Fibroblast of mammary gland (primary cell): ENCODE measurements around the gene PIGQ.

Source experiments
- DNase-seq: peaks from one replicate; pipeline ENCODE4 v3.0.0-alpha.2; 2010; ENCODE audit warnings: low read depth
- H3K4me3 ChIP-seq: 2 replicates; pipeline ENCODE4 v1.5.1; 2011; ENCODE audit warnings: low read depth, mild to moderate bottlenecking, low read length, moderate library complexity; ENCODE audit not compliant: control insufficient read depth
- TF ChIP-seq, protein P1 (sequence below): conservative IDR thresholded peaks from 2 replicates; pipeline ENCODE4 v1.5.1; 2011; ENCODE audit warnings: low read depth, low read length, inconsistent platforms; ENCODE audit not compliant: control insufficient read depth, insufficient read depth

Gene PIGQ

DNA sequence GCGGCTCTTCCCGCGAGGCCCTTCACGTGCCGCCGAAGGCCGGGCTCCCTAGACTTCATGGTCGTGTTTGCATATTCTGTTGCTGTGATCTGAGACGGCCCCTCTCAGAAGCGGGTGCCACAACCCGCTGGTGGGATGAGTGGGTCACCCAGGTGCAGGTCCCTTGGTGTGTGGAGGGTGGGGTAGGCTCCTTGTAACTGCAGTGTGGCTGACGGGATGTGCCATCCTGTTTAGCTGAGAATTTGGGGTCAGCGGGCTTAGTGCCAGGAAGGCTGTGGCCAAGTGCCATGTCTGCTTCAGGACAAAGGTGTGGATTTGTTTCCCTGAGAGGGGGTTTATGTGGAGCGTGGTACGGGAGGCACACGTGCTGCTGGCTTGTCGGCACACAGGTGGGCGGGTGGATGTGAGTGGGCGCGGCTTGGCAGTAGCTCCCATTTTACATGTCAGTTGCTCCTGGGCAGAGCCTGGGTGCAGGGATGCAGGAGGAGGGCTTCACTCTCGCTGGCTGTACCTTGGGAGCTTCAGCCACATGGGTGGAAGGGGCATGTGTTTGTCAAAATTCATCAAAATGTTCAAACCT lies 51.8 kb downstream of the PIGQ start:
- no peak overlapping the region for H3K4me3 ChIP-seq
- TF ChIP-seq, protein P1, sequence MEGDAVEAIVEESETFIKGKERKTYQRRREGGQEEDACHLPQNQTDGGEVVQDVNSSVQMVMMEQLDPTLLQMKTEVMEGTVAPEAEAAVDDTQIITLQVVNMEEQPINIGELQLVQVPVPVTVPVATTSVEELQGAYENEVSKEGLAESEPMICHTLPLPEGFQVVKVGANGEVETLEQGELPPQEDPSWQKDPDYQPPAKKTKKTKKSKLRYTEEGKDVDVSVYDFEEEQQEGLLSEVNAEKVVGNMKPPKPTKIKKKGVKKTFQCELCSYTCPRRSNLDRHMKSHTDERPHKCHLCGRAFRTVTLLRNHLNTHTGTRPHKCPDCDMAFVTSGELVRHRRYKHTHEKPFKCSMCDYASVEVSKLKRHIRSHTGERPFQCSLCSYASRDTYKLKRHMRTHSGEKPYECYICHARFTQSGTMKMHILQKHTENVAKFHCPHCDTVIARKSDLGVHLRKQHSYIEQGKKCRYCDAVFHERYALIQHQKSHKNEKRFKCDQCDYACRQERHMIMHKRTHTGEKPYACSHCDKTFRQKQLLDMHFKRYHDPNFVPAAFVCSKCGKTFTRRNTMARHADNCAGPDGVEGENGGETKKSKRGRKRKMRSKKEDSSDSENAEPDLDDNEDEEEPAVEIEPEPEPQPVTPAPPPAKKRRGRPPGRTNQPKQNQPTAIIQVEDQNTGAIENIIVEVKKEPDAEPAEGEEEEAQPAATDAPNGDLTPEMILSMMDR, result no peak
- DNase-seq, result peak; percentile 33

DNA sequence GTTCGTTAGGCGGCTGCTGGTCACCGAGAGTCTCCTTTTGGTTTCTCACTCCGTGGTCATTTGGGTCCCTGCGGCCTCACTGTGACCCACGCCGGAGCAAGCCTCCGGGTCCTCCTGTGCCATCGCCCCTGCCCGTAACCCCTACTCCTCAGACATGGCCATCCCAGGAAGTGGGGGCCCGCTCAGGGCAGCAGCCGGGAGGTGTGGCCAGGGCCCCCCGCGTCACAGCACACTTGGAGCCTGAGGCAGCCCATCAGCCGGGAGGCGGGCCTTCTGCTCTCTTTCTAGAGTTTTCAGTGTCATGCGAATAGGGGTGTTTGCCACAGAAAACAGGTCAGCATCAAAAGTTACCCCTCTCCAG lies 53.1 kb downstream of the PIGQ start:
- H3K4me3 ChIP-seq, result no peak overlapping the region
- no peak for DNase-seq
- TF ChIP-seq, protein P1, result no peak

DNA sequence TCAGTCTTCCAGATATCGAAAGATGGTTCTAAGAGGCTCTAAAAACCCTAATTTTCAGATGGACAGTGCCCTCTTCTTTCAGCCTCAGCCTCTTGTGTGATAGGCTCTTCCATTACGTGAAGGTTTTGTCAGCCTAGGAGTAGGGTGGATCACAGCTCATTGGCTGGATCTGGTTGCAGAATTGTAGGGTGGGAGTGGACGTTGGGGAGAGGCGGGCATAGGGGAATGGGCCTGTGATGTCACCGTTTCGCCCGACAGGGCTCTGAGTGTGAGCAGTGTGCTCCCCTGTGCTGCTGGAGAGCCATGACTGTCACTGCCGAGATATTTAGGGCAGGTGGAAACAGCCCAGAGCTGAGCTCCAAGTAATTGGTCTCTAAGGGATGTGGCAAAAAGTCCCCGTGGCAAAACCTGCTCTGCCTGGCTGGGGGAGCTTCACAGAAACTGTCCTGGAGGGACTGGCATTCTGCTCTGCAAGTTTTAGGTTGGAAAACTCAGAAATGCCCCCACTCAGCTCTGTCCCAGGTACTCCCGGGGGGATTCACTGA lies 54.8 kb downstream of the PIGQ start:
- TF ChIP-seq, protein P1, result no peak
- H3K4me3 ChIP-seq, result no peak overlapping the region

GRCh38 chr16:625117-625976 lies 55.6 kb downstream of the PIGQ start:
- H3K4me3 ChIP-seq, result no peak overlapping the region
- TF ChIP-seq, protein P1, result no peak
- no peak for DNase-seq

More for the DNA sequence above, 54.8 kb downstream of the PIGQ start:
- no peak for DNase-seq

DNA sequence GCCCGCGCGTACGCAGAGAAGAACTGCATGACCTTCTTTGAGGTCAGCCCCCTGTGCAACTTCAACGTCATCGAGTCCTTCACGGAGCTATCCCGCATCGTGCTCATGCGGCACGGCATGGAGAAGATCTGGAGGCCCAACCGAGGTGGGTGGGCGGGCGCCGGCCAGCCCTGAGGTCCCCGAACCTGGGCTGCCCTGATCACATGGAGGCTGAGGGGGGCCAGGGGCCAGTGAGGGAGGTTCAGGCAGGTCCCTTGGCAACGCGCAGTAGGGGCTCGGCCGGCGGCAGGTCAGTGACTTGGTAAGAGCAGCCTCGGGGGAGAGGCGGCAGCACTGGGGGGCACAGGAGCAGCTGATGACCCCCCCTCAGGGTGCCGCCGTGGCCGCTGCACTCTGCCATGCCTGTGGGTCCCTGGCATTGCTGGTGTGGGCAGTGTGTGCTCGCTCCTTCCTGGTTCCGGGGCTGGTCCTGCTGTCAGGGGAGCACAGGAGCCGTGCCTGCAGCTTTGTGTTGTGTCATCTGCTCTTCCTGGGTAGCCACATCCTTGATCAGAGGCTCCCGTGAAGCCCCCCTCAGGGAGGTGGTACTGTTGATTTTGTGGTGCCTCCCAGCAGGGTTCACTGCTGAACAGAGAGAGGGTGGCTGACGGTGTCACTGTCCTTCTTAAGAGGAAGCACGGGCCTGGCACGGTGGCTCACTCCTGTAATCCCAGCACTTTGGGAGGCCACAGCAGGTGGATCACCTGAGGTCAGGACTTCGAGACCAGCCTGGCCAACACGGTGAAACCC lies 56.4 kb downstream of the PIGQ start:
- no peak for DNase-seq
- TF ChIP-seq, protein P1, result no peak
- H3K4me3 ChIP-seq, result no peak overlapping the region

- DNase-seq, result peak; percentile 98
- TF ChIP-seq, protein P1, result no peak
- H3K4me3 ChIP-seq, result no peak overlapping the region
Measured at GRCh38 chr16:626787-627453, 57.2 kb downstream of the PIGQ start.
